ENCODE data around the gene LIMS4.
"Not testable (repeated sequence)": the region's sequence is repeated elsewhere in the genome, so short reads cannot be mapped to it uniquely, and the experiment has no call there.

LIMS4 gene

GRCh38 chr2:110450951-110451350 is 21.7 kb downstream of the LIMS4 start:
- not testable (repeated sequence) for DNase-seq (ENCODE audit: low read depth in 2 of 3, low spot score in 1 of 3)

GRCh38 chr2:110449127-110449947 is 23.3 kb downstream of the LIMS4 start:
- not testable (repeated sequence) for DNase-seq (ENCODE audit: low read depth in 2 of 3, low spot score in 1 of 3)

- not testable (repeated sequence) for DNase-seq (ENCODE audit: low read depth in 2 of 3, low spot score in 1 of 3)
Measured at GRCh38 chr2:110446644-110447043, 26.0 kb downstream of the LIMS4 start.

- not testable (repeated sequence) for DNase-seq (ENCODE audit: low read depth in 2 of 3, low spot score in 1 of 3)
Measured at GRCh38 chr2:110443305-110444005, 29.2 kb downstream of the LIMS4 start.

GRCh38 chr2:110441905-110442304 is 30.7 kb downstream of the LIMS4 start:
- not testable (repeated sequence) for DNase-seq (ENCODE audit: low read depth in 2 of 3, low spot score in 1 of 3)

GRCh38 chr2:110434565-110434964 is 38.1 kb downstream of the LIMS4 start:
- not testable (repeated sequence) for DNase-seq (ENCODE audit: low read depth in 2 of 3, low spot score in 1 of 3)

- DNase-seq (ENCODE audit: low read depth in 2 of 3, low spot score in 1 of 3), result not testable (repeated sequence)
Measured at GRCh38 chr2:110425725-110426124, 46.9 kb downstream of the LIMS4 start.

GRCh38 chr2:110424421-110424820 is 48.2 kb downstream of the LIMS4 start:
- not testable (repeated sequence) for DNase-seq (ENCODE audit: low read depth in 2 of 3, low spot score in 1 of 3)

GRCh38 chr2:110423574-110423962 is 49.0 kb downstream of the LIMS4 start:
- not testable (repeated sequence) for DNase-seq (ENCODE audit: low read depth in 2 of 3, low spot score in 1 of 3)

- not testable (repeated sequence) for DNase-seq (ENCODE audit: low read depth in 2 of 3, low spot score in 1 of 3)
Measured at GRCh38 chr2:110422852-110423573, 49.6 kb downstream of the LIMS4 start.

GRCh38 chr2:110420641-110421354 is 51.8 kb downstream of the LIMS4 start:
- DNase-seq (ENCODE audit: low read depth in 2 of 3, low spot score in 1 of 3), result not testable (repeated sequence)

- not testable (repeated sequence) for DNase-seq (ENCODE audit: low read depth in 2 of 3, low spot score in 1 of 3)
Measured at GRCh38 chr2:110407142-110407541, 65.5 kb downstream of the LIMS4 start.

GRCh38 chr2:110404988-110405387 is 67.6 kb downstream of the LIMS4 start:
- DNase-seq (ENCODE audit: low read depth in 2 of 3, low spot score in 1 of 3), result not testable (repeated sequence)

- not testable (repeated sequence) for DNase-seq (ENCODE audit: low read depth in 2 of 3, low spot score in 1 of 3)
Measured at GRCh38 chr2:110404246-110404645, 68.4 kb downstream of the LIMS4 start.

- DNase-seq (ENCODE audit: low read depth in 2 of 3, low spot score in 1 of 3), result not testable (repeated sequence)
Measured at GRCh38 chr2:110401001-110401618, 71.5 kb downstream of the LIMS4 start.

- not testable (repeated sequence) for DNase-seq (ENCODE audit: low read depth in 2 of 3, low spot score in 1 of 3)
Measured at GRCh38 chr2:110399378-110399777, 73.2 kb downstream of the LIMS4 start.

- not testable (repeated sequence) for DNase-seq (ENCODE audit: low read depth in 2 of 3, low spot score in 1 of 3)
Measured at GRCh38 chr2:110395990-110396389, 76.6 kb downstream of the LIMS4 start.
